GM12878 (cell line): ENCODE results near the gene GRIK4. TPM values are rescaled to one million over a fixed set of nuclear protein-coding genes. Genes with fewer than 3 reads are reported as not detected.

Experiments used
- ATAC-seq: fragments of 200-7000 bp; cut with Tn5 transposase; 3 replicates; pipeline ENCODE4 v1.9.1; 2020; ENCODE audit warnings: mild to moderate bottlenecking, moderate library complexity
- BruUV-seq: library from RNA; stranded (reverse); fragments of 400-500 nt; replicated peaks from 2 replicates; lab custom pipeline; 2021; lab: Mats Ljungman, UMichigan
- CTCF ChIA-PET: fragments of 300-600 bp; sonication (Branson Sonifier 250); formaldehyde crosslinking; extraction: SDS; loops from one replicate; lab custom pipeline; 2021; ENCODE audit warnings: inconsistent platforms; lab: Yijun Ruan, JAX
- POLR2A ChIA-PET: fragments of 350-600 bp; formaldehyde crosslinking; extraction: SDS; loops from one replicate; lab custom pipeline; 2021; ENCODE audit warnings: inconsistent platforms; lab: Charles Lee
- RAD21 ChIA-PET: fragments of 300-600 bp; sonication (Branson Sonifier 250); formaldehyde crosslinking; loops from one replicate; lab custom pipeline; 2023; ENCODE audit warnings: antibody characterized with exemption; ENCODE audit not compliant: unreplicated experiment; lab: Charles Lee
- SMC1A ChIA-PET: fragments of 300-600 bp; sonication (Branson Sonifier 250); formaldehyde crosslinking; loops from one replicate; lab custom pipeline; 2023; ENCODE audit not compliant: unreplicated experiment, uncharacterized antibody; lab: Charles Lee
- DNase-seq: peaks from one replicate; pipeline ENCODE4 v3.0.0-alpha.2; 2011; ENCODE audit warnings: low read depth, low spot score
- FAIRE-seq: peaks from 3 replicates; lab custom pipeline; 2011; peaks lifted over from hg19 to GRCh38; lab: Jason Lieb, UNC
- H2AFZ ChIP-seq: 2 replicates; pipeline ENCODE4 v1.6.0; 2011; ENCODE audit warnings: low read depth, low read length, control low read depth; ENCODE audit not compliant: control insufficient read depth
- H3K27ac ChIP-seq: 2 replicates; pipeline ENCODE4 v1.5.1; 2011; ENCODE audit warnings: control low read depth; ENCODE audit not compliant: control insufficient read depth, insufficient read depth
- H3K27me3 ChIP-seq, 2 experiments: replicated peaks in 1 of 2; 2 replicates each; pipeline versions ENCODE4 v1.6.0 to v1.6.1; 2011; ENCODE audit warnings: low read length in 1 of 2; ENCODE audit not compliant: control insufficient read depth in 2 of 2, insufficient read depth in 2 of 2
- H3K36me3 ChIP-seq, 2 experiments: 2 replicates each; pipeline ENCODE4 v1.5.1; 2011; ENCODE audit warnings: low read length in 1 of 2; ENCODE audit not compliant: control insufficient read depth in 2 of 2, insufficient read depth in 2 of 2
- H3K4me1 ChIP-seq: 2 replicates; pipeline ENCODE4 v1.6.1; 2011; ENCODE audit warnings: mild to moderate bottlenecking, low read length, moderate library complexity, mixed read lengths; ENCODE audit not compliant: control insufficient read depth, insufficient read depth
- H3K4me2 ChIP-seq: 2 replicates; pipeline ENCODE4 v1.6.0; 2011; ENCODE audit warnings: control low read depth; ENCODE audit not compliant: control insufficient read depth, insufficient read depth
- H3K4me3 ChIP-seq: fragments of 200-600 bp; sonication (generic); 2 replicates; pipeline ENCODE4 v1.5.1; 2016
- H3K79me2 ChIP-seq: 2 replicates; pipeline ENCODE4 v1.6.0; 2011; ENCODE audit warnings: low read length; ENCODE audit not compliant: control insufficient read depth, insufficient read depth
- H3K9ac ChIP-seq: 2 replicates; pipeline ENCODE4 v1.8.0; 2011; ENCODE audit warnings: low read length, control low read depth, mixed read lengths; ENCODE audit not compliant: control insufficient read depth, insufficient read depth
- H3K9me3 ChIP-seq: replicated peaks from 3 replicates; pipeline ENCODE4 v1.5.1; 2011; ENCODE audit warnings: mild to moderate bottlenecking, low read length; ENCODE audit not compliant: control insufficient read depth, insufficient read depth
- H4K20me1 ChIP-seq: 2 replicates; pipeline ENCODE4 v1.6.0; 2011; ENCODE audit not compliant: control insufficient read depth, insufficient read depth
- ASH2L ChIP-seq: fragments of 300-600, 200-600 bp; sonication (generic); IDR thresholded peaks from 2 replicates; pipeline ENCODE4 v1.6.1; 2017; ENCODE audit warnings: low read depth, mild to moderate bottlenecking, borderline replicate concordance
- CEBPZ ChIP-seq: fragments of 150-350 bp; IDR thresholded peaks from 2 replicates; pipeline ENCODE4 v1.6.1; 2016; ENCODE audit warnings: low read depth, low read length
- HSF1 ChIP-seq: fragments of 150-350 bp; IDR thresholded peaks from 2 replicates; pipeline ENCODE4 v1.6.1; 2014; ENCODE audit warnings: mild to moderate bottlenecking, low read depth, low read length
- KDM1A ChIP-seq: fragments of 200-600 bp; sonication (generic); IDR thresholded peaks from 2 replicates; pipeline ENCODE4 v1.6.1; 2016; ENCODE audit warnings: borderline replicate concordance
- LARP7 ChIP-seq: fragments of 450-650 bp; IDR thresholded peaks from 2 replicates; pipeline ENCODE4 v1.6.1; 2017; ENCODE audit warnings: mild to moderate bottlenecking
- MEF2B ChIP-seq: fragments of 450-650 bp; IDR thresholded peaks from 2 replicates; pipeline ENCODE4 v1.6.1; 2018; ENCODE audit warnings: mild to moderate bottlenecking, moderate library complexity; ENCODE audit not compliant: partially characterized antibody, poor library complexity, severe bottlenecking
- NFXL1 ChIP-seq: fragments of 450-650 bp; IDR thresholded peaks from 2 replicates; pipeline ENCODE4 v1.6.1; 2017; ENCODE audit warnings: antibody characterized with exemption, mild to moderate bottlenecking, borderline replicate concordance
- RB1 ChIP-seq: fragments of 450-650 bp; formaldehyde crosslinking; IDR thresholded peaks from 2 replicates; pipeline ENCODE4 v1.6.1; 2017; ENCODE audit warnings: mild to moderate bottlenecking, borderline replicate concordance
- SREBF1 ChIP-seq: IDR thresholded peaks from 2 replicates; pipeline ENCODE4 v1.6.1; 2012; ENCODE audit warnings: mild to moderate bottlenecking, low read length
- USF1 ChIP-seq: IDR thresholded peaks from 2 replicates; pipeline ENCODE4 v1.6.1; 2011; ENCODE audit warnings: borderline replicate concordance, low read depth, mild to moderate bottlenecking, moderate library complexity, mixed read lengths, low read length; ENCODE audit not compliant: insufficient read depth; ENCODE audit errors: extremely low read length
- ZBTB4 ChIP-seq: fragments of 450-650 bp; formaldehyde crosslinking; IDR thresholded peaks from 2 replicates; pipeline ENCODE4 v1.4.0; 2022; ENCODE audit warnings: mild to moderate bottlenecking, moderate library complexity
- WGBS: methylation state at CpG from one replicate; pipeline ENCODE4 v1.1.6; 2016; ENCODE audit warnings: low lambda C conversion rate; ENCODE audit not compliant: insufficient replicate concordance, insufficient coverage; ENCODE audit errors: missing lambda C conversion rate; 5-methylcytosine and 5-hydroxymethylcytosine counted together
- in situ Hi-C: fragments of 300-500 bp; cut with MboI; formaldehyde crosslinking; loops from 9 replicates; pipeline ENCODE4 v1.14.3; 2018; ENCODE audit warnings: mixed read lengths
- intact Hi-C: fragments of 100-400 bp; cut with micrococcal nuclease; formaldehyde crosslinking; loops from one replicate; pipeline ENCODE4 v1.14.2; 2022; ENCODE audit not compliant: unreplicated experiment
- polyA plus RNA-seq, 11 experiments: library from polyadenylated mRNA; depleted of rRNA in 4 of 11; unstranded in 6 of 11; stranded (reverse) in 5 of 11; fragments of >200 nt; fragmentation: Nextera tagmentation in 4 of 11; fragmentation: Illumina TruSeq in 1 of 11; extraction: Ambion mirVana in 4 of 11; extraction: Trizol in 1 of 11; gene quantifications; 1 replicate in 1 of 11; 2 replicates in 10 of 11; pipeline versions ENCODE4 v1.2.1 to v1.2.3, GENCODE V29; 2011 to 2016; ENCODE audit warnings: inconsistent platforms in 2 of 11, missing spikeins in 2 of 11, low read depth in 1 of 11
- total RNA-seq, 4 experiments: library from RNA; depleted of rRNA in 3 of 4; stranded (reverse); fragments of >200 nt in 3 of 4; fragmentation: Illumina TruSeq in 1 of 4; extraction: Trizol in 1 of 4; gene quantifications; 2 replicates each; pipeline versions ENCODE4 v1.2.1 to v1.2.3, GENCODE V29; 2013 to 2021

Gene GRIK4
- total and polyA plus RNA-seq, 10 of the 15 experiments (the other 5 are each of a cell fraction or from before 2014, with no cell fraction given), result 0.33 to 3.6 (median 0.72) TPM

GRCh38 chr11:120512739-120513435 lies 1.3 kb downstream of the GRIK4 start:
- in situ Hi-C loops, result loop anchor here (10.0 kb wide), 1 partner anchor 172 kb away; no protein-coding TSS in a partner anchor
- SMC1A ChIA-PET, result interaction anchor here (1.4 to 5.1 kb wide), 4 partner anchors 100 to 415 kb away, joined by 4 to 32 read pairs (median 4); no protein-coding TSS in a partner anchor
- FAIRE-seq, result no peak

More at GRCh38 chr11:120512739-120513435, 1.3 kb downstream of the GRIK4 start:
- BruUV-seq, result no TSS peak
- no peak overlapping the region for H3K4me2 ChIP-seq
- H3K27me3 ChIP-seq, result no peaks in the 10 kb centered on the region
- DNase-seq, result no peak
- no peak overlapping the region for H3K9ac ChIP-seq
- H3K36me3 ChIP-seq, result no peaks in the 10 kb centered on the region; a peak in 1 of 4 replicates
- CTCF ChIA-PET, result interaction anchor here (1.1 to 8.9 kb wide), 6 partner anchors 10 to 682 kb away, joined by 3 to 95 read pairs (median 8); no protein-coding TSS in a partner anchor
- POLR2A ChIA-PET, result no interaction called here
- H3K4me1 ChIP-seq, result no peaks in the 10 kb centered on the region; the same call in 1 of the 2 replicates
- intact Hi-C loops, result loop anchor here (5.0 kb wide), 1 partner anchor 599 kb away; no protein-coding TSS in a partner anchor
- H3K9me3 ChIP-seq, result no peaks in the 10 kb centered on the region
- H3K27ac ChIP-seq, result no peak overlapping the region
- no peak for ATAC-seq
- 68% methylated on average over 22 of the region's 22 CpGs for WGBS
- H3K4me3 ChIP-seq, result no peak overlapping the region
- RAD21 ChIA-PET, result interaction anchor here (0.5 to 5.0 kb wide), 4 partner anchors 40 to 440 kb away, joined by 3 to 64 read pairs (median 5); no protein-coding TSS in a partner anchor
- no peaks in the 10 kb centered on the region; the same call in 1 of the 2 replicates for H4K20me1 ChIP-seq
- H3K79me2 ChIP-seq, result no peaks in the 10 kb centered on the region
- no peak overlapping the region for H2AFZ ChIP-seq
- TF ChIP-seq NFXL1 (no peak), SREBF1 (no peak), CEBPZ (no peak), ZBTB4 (CRISPR knock-in tag) (no peak), LARP7 (no peak), ASH2L (no peak), USF1 (no peak), RB1 (no peak), KDM1A (no peak), HSF1 (no peak), MEF2B (no peak)
- TF ChIP-seq, all 136 proteins: peak for 0
